ENCODE results near the gene CEP112.
A peak's percentile ranks its signal among the peaks of the same experiment; 100 is the strongest.

CEP112 gene

GRCh38 chr17:65876985-65877384 is 314.9 kb downstream of the CEP112 start:
- no peak for DNase-seq (ENCODE audit: low read depth)
- Histone ChIP-seq H3K9me3 (ENCODE audit: control insufficient read depth, low read length) (peaks cover 7% of the 10 kb centered on the region), H3K9ac (ENCODE audit: low read length) (no peak overlapping the region), H3K36me3 (ENCODE audit: control insufficient read depth, insufficient read depth, low read length, severe bottlenecking) (no peaks in the 10 kb centered on the region), H3K4me3 (ENCODE audit: low read length) (no peak overlapping the region), H3K27me3 (replicated peaks; ENCODE audit: control insufficient read depth, insufficient read depth, low read length) (no peaks in the 10 kb centered on the region), H3K4me1 (ENCODE audit: control insufficient read depth, insufficient read depth, low read length) (no peaks in the 10 kb centered on the region)

GRCh38 chr17:65868881-65869280 is 323.1 kb downstream of the CEP112 start:
- Histone ChIP-seq H3K9me3 (ENCODE audit: control insufficient read depth, low read length) (no peaks in the 10 kb centered on the region), H3K4me1 (ENCODE audit: control insufficient read depth, insufficient read depth, low read length) (no peaks in the 10 kb centered on the region), H3K4me3 (ENCODE audit: low read length) (no peak overlapping the region), H3K27me3 (replicated peaks; ENCODE audit: control insufficient read depth, insufficient read depth, low read length) (no peaks in the 10 kb centered on the region), H3K36me3 (ENCODE audit: control insufficient read depth, insufficient read depth, low read length, severe bottlenecking) (no peaks in the 10 kb centered on the region), H3K9ac (ENCODE audit: low read length) (no peak overlapping the region)
- no peak for DNase-seq (ENCODE audit: low read depth)

- Histone ChIP-seq H3K27me3 (replicated peaks; ENCODE audit: control insufficient read depth, insufficient read depth, low read length) (no peaks in the 10 kb centered on the region), H3K9me3 (ENCODE audit: control insufficient read depth, low read length) (no peaks in the 10 kb centered on the region), H3K4me3 (ENCODE audit: low read length) (no peak overlapping the region), H3K4me1 (ENCODE audit: control insufficient read depth, insufficient read depth, low read length) (no peaks in the 10 kb centered on the region), H3K9ac (ENCODE audit: low read length) (no peak overlapping the region), H3K36me3 (ENCODE audit: control insufficient read depth, insufficient read depth, low read length, severe bottlenecking) (no peaks in the 10 kb centered on the region)
- no peak for DNase-seq (ENCODE audit: low read depth)
Observed at GRCh38 chr17:65867014-65867413, 324.9 kb downstream of the CEP112 start.

- no peak overlapping the region for H3K4me3 ChIP-seq (ENCODE audit: low read length)
- H3K4me1 ChIP-seq (ENCODE audit: control insufficient read depth, insufficient read depth, low read length) = no peaks in the 10 kb centered on the region
- no peak overlapping the region for H3K9ac ChIP-seq (ENCODE audit: low read length)
- no peaks in the 10 kb centered on the region for H3K9me3 ChIP-seq (ENCODE audit: control insufficient read depth, low read length)
- H3K36me3 ChIP-seq (ENCODE audit: control insufficient read depth, insufficient read depth, low read length, severe bottlenecking) = no peaks in the 10 kb centered on the region
- H3K27me3 ChIP-seq (replicated peaks; ENCODE audit: control insufficient read depth, insufficient read depth, low read length) = no peaks in the 10 kb centered on the region
- DNase-seq (ENCODE audit: low read depth) = no peak
Observed at GRCh38 chr17:65865715-65866425, 326.1 kb downstream of the CEP112 start.

GRCh38 chr17:65864394-65864793 is 327.5 kb downstream of the CEP112 start:
- Histone ChIP-seq H3K9ac (ENCODE audit: low read length) (no peak overlapping the region), H3K9me3 (ENCODE audit: control insufficient read depth, low read length) (no peaks in the 10 kb centered on the region), H3K4me3 (ENCODE audit: low read length) (no peak overlapping the region), H3K36me3 (ENCODE audit: control insufficient read depth, insufficient read depth, low read length, severe bottlenecking) (no peaks in the 10 kb centered on the region), H3K27me3 (replicated peaks; ENCODE audit: control insufficient read depth, insufficient read depth, low read length) (no peaks in the 10 kb centered on the region), H3K4me1 (ENCODE audit: control insufficient read depth, insufficient read depth, low read length) (no peaks in the 10 kb centered on the region)
- DNase-seq (ENCODE audit: low read depth) = no peak

- no peak overlapping the region for H3K9ac ChIP-seq (ENCODE audit: low read length)
- no peaks in the 10 kb centered on the region for H3K9me3 ChIP-seq (ENCODE audit: control insufficient read depth, low read length)
- peak; percentile 33 for DNase-seq (ENCODE audit: low read depth)
- no peak overlapping the region for H3K4me3 ChIP-seq (ENCODE audit: low read length)
- H3K27me3 ChIP-seq (replicated peaks; ENCODE audit: control insufficient read depth, insufficient read depth, low read length) = no peaks in the 10 kb centered on the region
- no peaks in the 10 kb centered on the region for H3K36me3 ChIP-seq (ENCODE audit: control insufficient read depth, insufficient read depth, low read length, severe bottlenecking)
- H3K4me1 ChIP-seq (ENCODE audit: control insufficient read depth, insufficient read depth, low read length) = peaks cover 13% of the 10 kb centered on the region
Observed at GRCh38 chr17:65857718-65858117, 334.2 kb downstream of the CEP112 start.

GRCh38 chr17:65856865-65857264 is 335.1 kb downstream of the CEP112 start:
- Histone ChIP-seq H3K4me1 (ENCODE audit: control insufficient read depth, insufficient read depth, low read length) (peaks cover 13% of the 10 kb centered on the region), H3K9me3 (ENCODE audit: control insufficient read depth, low read length) (no peaks in the 10 kb centered on the region), H3K4me3 (ENCODE audit: low read length) (peak overlapping the region; percentile 58), H3K36me3 (ENCODE audit: control insufficient read depth, insufficient read depth, low read length, severe bottlenecking) (no peaks in the 10 kb centered on the region), H3K9ac (ENCODE audit: low read length) (peak overlapping the region; percentile 38), H3K27me3 (replicated peaks; ENCODE audit: control insufficient read depth, insufficient read depth, low read length) (no peaks in the 10 kb centered on the region)
- DNase-seq (ENCODE audit: low read depth) = peak; percentile 1

- Histone ChIP-seq H3K4me1 (ENCODE audit: control insufficient read depth, insufficient read depth, low read length) (peaks cover 16% of the 10 kb centered on the region), H3K36me3 (ENCODE audit: control insufficient read depth, insufficient read depth, low read length, severe bottlenecking) (no peaks in the 10 kb centered on the region), H3K9me3 (ENCODE audit: control insufficient read depth, low read length) (no peaks in the 10 kb centered on the region), H3K4me3 (ENCODE audit: low read length) (no peak overlapping the region), H3K27me3 (replicated peaks; ENCODE audit: control insufficient read depth, insufficient read depth, low read length) (no peaks in the 10 kb centered on the region), H3K9ac (ENCODE audit: low read length) (no peak overlapping the region)
- no peak for DNase-seq (ENCODE audit: low read depth)
Observed at GRCh38 chr17:65855675-65856074, 336.3 kb downstream of the CEP112 start.

GRCh38 chr17:65855245-65855644 is 336.7 kb downstream of the CEP112 start:
- Histone ChIP-seq H3K4me3 (ENCODE audit: low read length) (no peak overlapping the region), H3K9ac (ENCODE audit: low read length) (no peak overlapping the region), H3K36me3 (ENCODE audit: control insufficient read depth, insufficient read depth, low read length, severe bottlenecking) (no peaks in the 10 kb centered on the region), H3K27me3 (replicated peaks; ENCODE audit: control insufficient read depth, insufficient read depth, low read length) (no peaks in the 10 kb centered on the region), H3K4me1 (ENCODE audit: control insufficient read depth, insufficient read depth, low read length) (peaks cover 20% of the 10 kb centered on the region), H3K9me3 (ENCODE audit: control insufficient read depth, low read length) (no peaks in the 10 kb centered on the region)
- DNase-seq (ENCODE audit: low read depth) = no peak

GRCh38 chr17:65853816-65854215 is 338.1 kb downstream of the CEP112 start:
- Histone ChIP-seq H3K36me3 (ENCODE audit: control insufficient read depth, insufficient read depth, low read length, severe bottlenecking) (no peaks in the 10 kb centered on the region), H3K27me3 (replicated peaks; ENCODE audit: control insufficient read depth, insufficient read depth, low read length) (no peaks in the 10 kb centered on the region), H3K4me3 (ENCODE audit: low read length) (no peak overlapping the region), H3K4me1 (ENCODE audit: control insufficient read depth, insufficient read depth, low read length) (peaks cover 23% of the 10 kb centered on the region), H3K9me3 (ENCODE audit: control insufficient read depth, low read length) (no peaks in the 10 kb centered on the region), H3K9ac (ENCODE audit: low read length) (no peak overlapping the region)
- no peak for DNase-seq (ENCODE audit: low read depth)

GRCh38 chr17:65852911-65853310 is 339.0 kb downstream of the CEP112 start:
- Histone ChIP-seq H3K27me3 (replicated peaks; ENCODE audit: control insufficient read depth, insufficient read depth, low read length) (no peaks in the 10 kb centered on the region), H3K36me3 (ENCODE audit: control insufficient read depth, insufficient read depth, low read length, severe bottlenecking) (no peaks in the 10 kb centered on the region), H3K4me1 (ENCODE audit: control insufficient read depth, insufficient read depth, low read length) (peaks cover 23% of the 10 kb centered on the region), H3K4me3 (ENCODE audit: low read length) (no peak overlapping the region), H3K9ac (ENCODE audit: low read length) (no peak overlapping the region), H3K9me3 (ENCODE audit: control insufficient read depth, low read length) (no peaks in the 10 kb centered on the region)
- DNase-seq (ENCODE audit: low read depth) = peak; percentile 28

Measured in adipocyte (in vitro differentiated cells).